ENCODE data around the gene ATG13.

ATG13 gene

GRCh38 chr11:46609386-46609785 lies 8.0 kb upstream of the ATG13 start:
- DNase-seq = no peak

DNA sequence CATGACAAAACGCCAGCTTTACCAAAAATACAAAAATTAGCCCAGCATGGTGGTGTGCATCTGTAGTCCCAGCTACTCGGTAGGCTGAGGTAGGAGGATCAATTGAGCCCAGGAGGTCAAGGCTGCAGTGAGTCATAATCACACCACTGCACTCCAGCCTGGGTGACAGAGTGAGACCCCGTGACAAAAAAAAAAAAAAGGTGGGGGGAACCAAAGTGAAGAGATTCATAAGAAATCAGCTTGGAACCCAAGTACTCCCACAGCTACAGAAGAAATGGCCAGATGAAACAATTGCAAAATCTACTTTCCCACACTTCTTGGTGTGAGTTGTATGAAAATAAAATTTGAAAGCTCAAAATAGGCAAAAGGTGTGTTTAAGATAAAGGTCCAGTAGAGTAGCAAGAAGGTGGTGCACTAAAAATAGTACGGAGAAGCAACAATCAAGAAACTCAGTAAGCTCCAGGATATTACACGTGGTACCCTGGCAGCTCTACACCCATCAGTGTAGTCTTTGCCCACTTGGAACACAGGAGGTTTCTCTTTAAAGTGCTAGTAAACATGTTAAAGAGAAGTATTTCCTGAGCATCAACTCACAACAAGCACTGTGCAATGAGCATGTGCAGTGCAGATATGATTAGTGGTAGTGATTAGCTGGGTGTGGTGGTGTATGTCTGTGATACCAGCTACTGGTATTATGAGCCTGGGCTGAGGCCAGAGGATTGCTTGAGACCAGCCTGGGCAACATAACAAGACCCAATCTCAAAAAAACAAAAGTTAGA lies 5.6 kb upstream of the ATG13 start:
- DNase-seq = no peak

DNA sequence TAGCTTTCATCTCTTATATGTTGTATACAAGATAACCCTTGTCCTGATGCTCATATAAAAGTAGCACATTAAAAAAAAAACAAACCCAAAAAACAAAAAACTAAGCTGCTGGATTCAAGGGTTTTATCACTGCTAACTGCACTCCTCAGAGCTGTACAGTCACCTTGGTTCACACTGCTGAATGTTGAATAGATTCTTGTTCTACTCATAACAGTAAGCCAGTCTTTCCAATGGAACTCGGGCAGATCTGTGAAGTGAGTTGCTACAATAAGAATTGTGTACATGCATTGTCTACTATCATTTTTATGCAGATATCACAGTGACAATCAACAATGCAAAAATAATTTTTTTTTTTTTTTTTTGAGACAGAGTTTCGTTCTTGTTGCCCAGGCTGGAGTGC lies 5.0 kb upstream of the ATG13 start:
- DNase-seq = no peak

DNA sequence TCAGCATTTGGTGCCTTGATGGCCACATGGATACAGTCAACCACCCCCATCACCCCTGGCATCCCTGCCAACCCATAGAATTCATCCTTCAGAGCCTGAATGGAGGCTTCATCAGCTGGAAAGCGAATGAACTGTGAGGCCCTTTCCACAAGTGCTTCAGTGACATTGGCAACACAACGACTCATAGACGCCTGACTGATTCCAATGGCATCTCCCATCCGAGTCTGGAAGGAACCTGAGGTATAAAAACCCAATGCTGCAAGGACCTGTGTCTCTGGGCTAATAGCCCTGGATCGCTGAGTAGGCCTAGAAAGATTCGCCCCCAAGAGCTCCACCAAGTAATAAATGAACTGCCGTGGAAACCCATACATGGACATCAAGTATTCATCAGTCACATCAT lies 1.6 kb upstream of the ATG13 start:
- DNase-seq = no peak

DNA sequence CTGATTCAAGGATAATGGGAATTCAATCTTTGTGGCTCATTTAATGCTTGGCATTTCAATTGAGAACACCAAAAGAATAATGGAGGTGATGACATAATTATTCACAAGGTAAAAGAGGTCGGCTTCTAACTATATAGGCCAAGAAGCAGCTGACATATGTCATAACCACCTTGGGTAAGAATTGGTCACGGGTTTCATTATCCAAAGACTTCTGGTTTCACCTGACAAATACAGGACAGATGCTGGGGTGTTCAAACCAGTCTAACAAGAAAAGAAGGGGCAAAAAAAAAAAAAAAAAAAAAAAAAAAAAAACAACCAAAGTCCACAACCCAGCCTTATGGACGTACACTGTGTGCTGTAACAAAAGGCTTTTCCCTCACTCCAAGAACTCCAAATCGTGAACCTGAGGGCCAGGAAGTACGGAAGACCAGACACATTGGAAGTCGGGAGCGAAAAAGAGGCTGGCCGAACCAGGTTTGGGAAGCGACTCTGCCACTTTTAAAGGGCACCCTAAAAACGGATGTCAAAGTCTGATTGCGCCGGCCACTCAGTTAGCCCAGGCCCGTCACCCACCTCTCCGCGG lies 711 bp upstream of the ATG13 start:
- peak; percentile 38 for DNase-seq

DNA sequence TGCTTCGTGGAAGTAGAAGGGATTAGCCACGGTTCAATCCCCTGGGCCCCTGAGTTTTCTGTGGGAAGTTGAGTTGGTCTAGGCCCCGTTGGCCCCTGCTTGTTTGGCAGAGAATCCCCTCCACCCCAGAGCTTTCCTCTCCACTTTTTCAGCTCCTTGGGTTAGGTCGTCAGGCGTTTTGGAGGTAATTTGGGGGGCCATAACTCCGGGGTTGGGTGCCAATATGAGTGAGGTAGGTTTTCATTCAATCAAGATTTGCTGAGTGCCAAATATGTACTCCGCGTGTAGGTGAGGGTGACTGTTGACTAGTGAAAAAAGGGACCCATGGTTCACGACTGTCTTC lies 590 bp downstream of the ATG13 start:
- no peak for DNase-seq

- no peak for DNase-seq
Observed at GRCh38 chr11:46618837-46619236, 1.5 kb downstream of the ATG13 start.

GRCh38 chr11:46625406-46625805 lies 8.1 kb downstream of the ATG13 start:
- no peak for DNase-seq

- DNase-seq = no peak
Observed at GRCh38 chr11:46628961-46629360, 11.6 kb downstream of the ATG13 start.

GRCh38 chr11:46630237-46630636 lies 12.9 kb downstream of the ATG13 start:
- no peak for DNase-seq

- DNase-seq = no peak
Observed at GRCh38 chr11:46631676-46632075, 14.3 kb downstream of the ATG13 start.

DNA sequence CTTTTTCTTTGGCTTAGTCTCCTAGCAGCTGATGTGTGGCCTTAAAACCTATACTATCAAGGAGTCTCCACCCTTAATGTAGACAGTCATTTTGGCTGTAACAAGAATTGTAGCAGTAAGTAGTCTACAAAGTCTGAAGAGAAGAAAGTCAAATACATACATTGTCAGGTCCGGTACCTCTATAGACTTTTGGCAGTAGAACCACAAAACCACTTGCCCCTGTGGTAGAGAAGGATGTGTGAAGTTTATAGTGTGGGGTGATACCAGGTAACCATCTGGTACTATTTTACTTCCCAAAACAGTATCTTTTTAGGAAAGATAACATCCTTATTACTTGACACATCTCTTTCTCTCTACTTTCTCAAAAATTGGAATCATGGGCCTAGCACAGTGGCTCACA lies 15.1 kb downstream of the ATG13 start:
- DNase-seq = no peak

- no peak for DNase-seq
Observed at GRCh38 chr11:46633291-46634217, 16.2 kb downstream of the ATG13 start.

DNA sequence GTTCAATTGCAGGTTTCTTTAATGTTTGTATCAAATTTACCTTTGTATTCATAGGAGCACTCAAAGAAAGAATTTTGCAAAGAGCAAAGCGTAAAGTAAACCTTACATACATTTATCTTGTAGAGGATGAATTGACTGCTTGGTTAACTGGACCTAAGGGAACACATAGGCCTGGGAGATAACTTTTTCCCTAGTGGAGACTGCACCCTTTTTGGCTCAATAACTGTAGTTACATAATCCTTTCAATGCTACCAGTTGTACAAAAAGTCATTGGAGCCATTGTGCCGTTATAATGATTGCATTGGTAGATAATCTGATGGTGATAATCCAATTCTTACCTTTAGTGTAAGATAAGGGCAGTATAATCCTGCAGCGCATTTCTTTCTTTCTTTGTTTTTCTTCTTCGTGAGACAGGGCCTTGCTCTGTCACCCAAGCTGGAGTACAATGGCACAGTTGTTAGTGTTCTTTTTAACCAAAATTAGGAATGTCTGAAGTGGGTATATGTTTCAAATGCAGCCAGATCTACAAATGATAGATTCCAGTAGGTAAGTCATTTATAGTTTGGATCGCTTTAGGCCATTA lies 18.3 kb downstream of the ATG13 start:
- DNase-seq = no peak

DNA sequence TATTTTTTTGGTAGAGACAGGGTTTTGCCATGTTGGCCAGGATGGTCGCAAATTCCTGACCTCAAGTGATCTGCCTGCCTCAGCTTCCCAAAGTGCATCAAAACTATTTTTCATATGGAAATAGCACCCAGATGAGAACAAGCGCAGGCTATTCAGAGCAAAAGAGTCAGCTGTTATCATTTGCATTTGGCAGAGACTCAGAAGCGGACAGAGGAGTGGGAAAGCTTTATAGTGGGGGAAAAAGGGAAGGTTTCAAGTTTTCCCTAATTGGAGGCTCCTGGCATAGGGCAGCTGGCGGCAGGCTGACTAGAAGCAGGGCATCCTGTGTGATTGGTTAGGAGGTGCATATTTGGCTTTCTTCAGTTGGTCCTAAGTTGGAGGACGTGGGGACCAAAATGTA lies 20.2 kb downstream of the ATG13 start:
- DNase-seq = no peak

- no peak for DNase-seq
Observed at GRCh38 chr11:46639197-46639839, 22.0 kb downstream of the ATG13 start.

DNA sequence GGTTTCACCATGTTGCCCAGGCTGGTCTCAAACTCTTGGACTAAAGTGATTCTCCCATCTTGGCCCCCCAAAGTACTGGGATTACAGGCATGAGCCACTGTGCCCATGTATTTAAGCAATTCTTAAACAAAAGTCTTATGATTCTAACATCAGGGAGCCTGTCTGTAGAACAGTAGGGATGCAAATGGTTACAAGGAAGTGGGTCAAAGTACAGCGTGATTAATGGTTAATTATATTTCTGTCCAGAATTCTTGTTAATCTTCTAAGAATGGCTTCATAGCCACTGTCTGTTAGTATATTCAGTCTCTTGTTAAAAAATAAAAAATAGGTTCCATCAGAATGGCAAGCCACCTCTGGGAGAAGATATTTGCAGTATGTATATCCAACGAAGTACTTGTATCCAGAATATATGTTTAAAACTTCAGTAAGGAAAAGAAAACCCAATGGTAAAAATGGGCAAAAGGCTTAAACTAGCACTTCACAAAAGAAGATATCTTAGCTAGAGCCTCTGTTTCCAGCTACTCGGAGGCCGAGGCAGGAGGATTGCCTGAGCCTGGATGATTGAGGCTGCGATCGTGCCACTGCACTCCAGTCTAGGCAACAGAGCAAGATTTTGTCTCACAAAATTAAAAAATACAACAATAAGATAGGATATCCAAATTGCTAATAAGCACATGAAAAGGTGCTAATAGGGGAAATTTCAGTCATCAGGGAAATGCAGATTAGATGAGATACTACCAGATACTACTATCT lies 22.9 kb downstream of the ATG13 start:
- DNase-seq = no peak

DNA sequence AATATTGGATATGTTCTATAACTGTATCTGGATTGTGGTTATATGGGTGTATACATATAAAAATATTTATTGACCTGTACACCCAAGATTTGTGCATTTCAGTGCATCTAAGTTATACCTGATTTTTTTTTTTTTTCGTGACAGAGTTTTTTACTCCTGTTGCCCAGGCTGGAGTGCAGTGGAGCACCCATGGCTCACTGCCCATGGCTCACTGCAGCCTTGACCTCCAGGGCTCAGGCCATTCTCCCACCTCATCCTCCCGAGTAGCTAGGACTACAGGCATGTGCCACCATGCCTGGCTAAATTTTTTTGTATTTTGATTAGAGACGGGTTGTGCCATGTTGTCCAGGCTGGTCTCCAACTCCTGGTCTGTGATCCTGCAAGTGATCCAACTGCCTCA lies 24.3 kb downstream of the ATG13 start:
- no peak for DNase-seq

DNA sequence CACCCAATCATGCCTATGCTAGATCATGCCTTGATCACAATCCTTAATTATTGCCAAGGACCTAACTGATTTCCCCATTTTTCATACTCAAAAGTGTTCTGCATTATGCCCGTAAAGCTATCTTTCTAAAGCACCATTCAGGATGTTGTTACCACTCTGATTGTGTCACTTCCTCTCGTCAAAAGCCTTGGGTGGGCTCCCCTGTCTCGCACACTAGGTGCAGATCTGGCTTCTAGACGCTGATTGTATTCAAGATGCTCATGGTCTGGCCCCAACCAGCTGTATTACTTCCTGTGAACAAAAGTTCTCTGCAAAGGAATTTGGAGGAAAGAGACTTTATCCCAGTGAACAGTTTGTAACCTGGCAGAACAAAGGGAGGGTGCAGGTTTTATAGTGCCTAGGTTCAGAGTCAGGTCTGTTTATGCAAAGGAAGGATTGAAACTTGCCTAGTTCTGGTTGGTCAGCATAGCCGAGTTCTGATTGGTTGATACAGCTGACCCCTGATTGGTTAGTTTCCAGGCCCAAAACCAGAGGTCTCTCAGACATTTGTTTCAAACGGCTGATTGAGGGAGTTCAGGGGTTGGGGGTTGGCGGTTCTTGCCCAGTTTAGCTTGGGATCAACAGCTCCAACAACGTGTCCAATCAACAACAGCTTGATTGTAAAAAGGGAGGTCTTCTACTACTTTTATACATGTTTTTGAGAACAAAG lies 25.4 kb downstream of the ATG13 start:
- DNase-seq = no peak

GRCh38 chr11:46643531-46643930 lies 26.2 kb downstream of the ATG13 start:
- no peak for DNase-seq

- no peak for DNase-seq
Observed at GRCh38 chr11:46643986-46644385, 26.6 kb downstream of the ATG13 start.

Measured in NCI-H2029 (cell line).